SU-DHL-6 (cell line): ENCODE measurements around the gene ILDR2.

Source experiments
- CTCF ChIP-seq: fragments of 200-600 bp; sonication (generic); IDR thresholded peaks from one replicate; pipeline ENCODE4 v1.5.1; 2017; ENCODE audit warnings: antibody characterized with exemption, mild to moderate bottlenecking, low read length, moderate library complexity; ENCODE audit not compliant: insufficient read depth, poor library complexity, severe bottlenecking
- EZH2phosphoT487 ChIP-seq: fragments of 200-600 bp; sonication (generic), shearing (Covaris generic); conservative IDR thresholded peaks from 2 replicates; pipeline ENCODE4 v1.6.1; 2018; ENCODE audit warnings: mild to moderate bottlenecking, antibody characterized with exemption, low read length, moderate library complexity, mixed read lengths

GRCh38 chr1:166902279-166902678 lies 73.1 kb downstream of the ILDR2 start:
- no peak for TF ChIP-seq EZH2phosphoT487
- no peak for TF ChIP-seq CTCF
